Osteoblast (primary cell): Measurements from ENCODE around the gene KDM7A. TPM values are rescaled to one million over a fixed set of nuclear protein-coding genes. Genes with fewer than 3 reads are reported as not detected.
"Not testable (repeated sequence)": the region's sequence is repeated elsewhere in the genome, so short reads cannot be mapped to it uniquely, and the experiment has no call there.

ENCODE experiments used
- DNase-seq: peaks from one replicate; pipeline ENCODE4 v3.0.0; 2011; ENCODE audit warnings: low spot score, mixed read lengths; ENCODE audit not compliant: insufficient read length; ENCODE audit errors: missing footprints
- H2AFZ ChIP-seq: 2 replicates; pipeline ENCODE4 v1.6.0; 2011; ENCODE audit warnings: mild to moderate bottlenecking, low read length
- H3K27ac ChIP-seq: 2 replicates; pipeline ENCODE4 v1.5.1; 2011; ENCODE audit warnings: mild to moderate bottlenecking, low read depth, low read length, moderate library complexity
- H3K27me3 ChIP-seq: 2 replicates; pipeline ENCODE4 v1.6.0; 2012; ENCODE audit warnings: mild to moderate bottlenecking, control low read depth, inconsistent platforms, low read length, moderate library complexity; ENCODE audit not compliant: insufficient read depth
- H3K36me3 ChIP-seq: 2 replicates; pipeline ENCODE4 v1.5.1; 2011; ENCODE audit warnings: mild to moderate bottlenecking, low read length, control low read depth, moderate library complexity; ENCODE audit not compliant: insufficient read depth
- H3K4me1 ChIP-seq: 2 replicates; pipeline ENCODE4 v1.5.1; 2011; ENCODE audit warnings: mild to moderate bottlenecking, low read length, control low read depth, moderate library complexity; ENCODE audit not compliant: insufficient read depth
- H3K4me2 ChIP-seq: 2 replicates; pipeline ENCODE4 v1.6.0; 2011; ENCODE audit warnings: mild to moderate bottlenecking, low read length; ENCODE audit not compliant: insufficient read depth
- H3K4me3 ChIP-seq: fragments of 200-600 bp; sonication (generic); 3 replicates; pipeline ENCODE4 v1.5.1; 2012; ENCODE audit warnings: mild to moderate bottlenecking, low read length, inconsistent platforms; ENCODE audit not compliant: insufficient read depth
- H3K79me2 ChIP-seq: 2 replicates; pipeline ENCODE4 v1.6.0; 2012; ENCODE audit warnings: mild to moderate bottlenecking, low read length, control low read depth, inconsistent platforms; ENCODE audit not compliant: insufficient read depth
- H3K9me3 ChIP-seq: 2 replicates; pipeline ENCODE4 v1.5.1; 2011; ENCODE audit warnings: low read depth, low read length, control low read depth
- H4K20me1 ChIP-seq: 2 replicates; pipeline ENCODE4 v1.6.0; 2012; ENCODE audit warnings: mild to moderate bottlenecking, low read length, control low read depth; ENCODE audit not compliant: insufficient read depth
- CTCF ChIP-seq: IDR thresholded peaks from 2 replicates; pipeline ENCODE4 v1.5.1; 2011; ENCODE audit warnings: mild to moderate bottlenecking, low read depth, low read length, moderate library complexity; ENCODE audit errors: extremely low read depth
- total RNA-seq: library from RNA; depleted of rRNA; stranded (reverse); fragments of >200 nt; gene quantifications from 2 replicates; pipeline ENCODE4 v1.2.3, GENCODE V29; 2012

KDM7A gene
- total RNA-seq, 1 donor = 13.4 TPM

GRCh38 chr7:140126435-140127034, 50.2 kb downstream of the KDM7A start:
- DNase-seq = no peak
- TF ChIP-seq CTCF = no peak
- Histone ChIP-seq H3K9me3 (no peaks in the 10 kb centered on the region), H4K20me1 (no peaks in the 10 kb centered on the region), H3K4me3 (no peak overlapping the region), H3K4me2 (no peak overlapping the region), H2AFZ (no peak overlapping the region), H3K79me2 (no peaks in the 10 kb centered on the region), H3K27ac (no peak overlapping the region), H3K4me1 (no peaks in the 10 kb centered on the region), H3K27me3 (no peaks in the 10 kb centered on the region), H3K36me3 (peaks cover 5% of the 10 kb centered on the region)

GRCh38 chr7:140122965-140123364, 53.8 kb downstream of the KDM7A start:
- no peak for TF ChIP-seq CTCF
- Histone ChIP-seq H3K27ac (no peak overlapping the region), H3K4me3 (no peak overlapping the region), H3K4me2 (no peak overlapping the region), H3K79me2 (no peaks in the 10 kb centered on the region), H3K36me3 (no peaks in the 10 kb centered on the region), H4K20me1 (no peaks in the 10 kb centered on the region), H3K27me3 (no peaks in the 10 kb centered on the region), H3K9me3 (no peaks in the 10 kb centered on the region), H2AFZ (no peak overlapping the region), H3K4me1 (no peaks in the 10 kb centered on the region)
- DNase-seq = no peak

GRCh38 chr7:140121326-140121725, 55.5 kb downstream of the KDM7A start:
- Histone ChIP-seq H3K4me3 (no peak overlapping the region), H3K79me2 (no peaks in the 10 kb centered on the region), H3K27me3 (no peaks in the 10 kb centered on the region), H3K4me1 (no peaks in the 10 kb centered on the region), H3K36me3 (no peaks in the 10 kb centered on the region), H3K4me2 (no peak overlapping the region), H3K27ac (no peak overlapping the region), H2AFZ (no peak overlapping the region), H3K9me3 (no peaks in the 10 kb centered on the region), H4K20me1 (no peaks in the 10 kb centered on the region)
- DNase-seq = no peak
- TF ChIP-seq CTCF = no peak

GRCh38 chr7:140114817-140115216, 62.0 kb downstream of the KDM7A start:
- H3K4me3 ChIP-seq, H3K9me3 ChIP-seq, H2AFZ ChIP-seq, H3K79me2 ChIP-seq, H3K27ac ChIP-seq, H3K4me1 ChIP-seq, DNase-seq, H3K36me3 ChIP-seq, H3K4me2 ChIP-seq, H4K20me1 ChIP-seq, H3K27me3 ChIP-seq: not testable (repeated sequence)

- H3K27ac ChIP-seq, H3K9me3 ChIP-seq, DNase-seq, H3K4me1 ChIP-seq, H3K27me3 ChIP-seq, H3K79me2 ChIP-seq, H4K20me1 ChIP-seq, H3K4me2 ChIP-seq, H3K4me3 ChIP-seq, H2AFZ ChIP-seq: not testable (repeated sequence)
- peaks cover 10% of the 10 kb centered on the region for H3K36me3 ChIP-seq
Observed at GRCh38 chr7:140108777-140109176, 68.0 kb downstream of the KDM7A start.
